Sigmoid colon (tissue), 7 donors: ENCODE measurements around the gene ZNF383. TPM values are rescaled to one million over a fixed set of nuclear protein-coding genes. Genes with fewer than 3 reads are reported as not detected.
"Not testable (repeated sequence)": the region's sequence is repeated elsewhere in the genome, so short reads cannot be mapped to it uniquely, and the experiment has no call there.

ENCODE experiments used
- DNase-seq: peaks from one replicate; pipeline ENCODE4 v3.0.0-alpha.2; 2019
- H3K27ac ChIP-seq, 4 donors: fragments of 200-600 bp; sonication (generic); one replicate each; pipeline ENCODE4 v1.5.1; 2016 to 2019; ENCODE audit warnings: mild to moderate bottlenecking in 1 of 4
- H3K27me3 ChIP-seq, 3 donors: fragments of 200-600 bp; sonication (generic); one replicate each; pipeline ENCODE4 v1.5.1; 2019; ENCODE audit warnings: mild to moderate bottlenecking in 1 of 3
- H3K36me3 ChIP-seq, 4 donors: fragments of 200-600 bp; sonication (generic); one replicate each; pipeline ENCODE4 v1.5.1; 2016 to 2019
- H3K4me1 ChIP-seq, 4 donors: fragments of 200-600 bp; sonication (generic); one replicate each; pipeline ENCODE4 v1.5.1; 2017 to 2019
- H3K4me3 ChIP-seq, 4 donors: fragments of 200-600 bp; sonication (generic); one replicate each; pipeline ENCODE4 v1.5.1; 2017 to 2019; ENCODE audit warnings: mild to moderate bottlenecking in 2 of 4, moderate library complexity in 1 of 4
- H3K9me3 ChIP-seq, 4 donors: fragments of 200-600 bp in 3 of 4; sonication (generic) in 3 of 4; one replicate each; pipeline versions ENCODE4 v1.5.1 to v1.6.1; 2013 to 2019
- WGBS, 2 donors: extraction: QIAGEN DNeasy Blood & Tissue Kit; methylation state at CpG; one replicate each; pipeline ENCODE4 v1.1.7; 2013; 5-methylcytosine and 5-hydroxymethylcytosine counted together
- intact Hi-C: fragments of 100-400 bp; cut with DNase I; formaldehyde crosslinking; loops from one replicate; pipeline ENCODE4 v1.15.1; 2023
- polyA plus RNA-seq, 3 donors: library from polyadenylated mRNA; stranded (reverse); fragments of 200-250 nt; gene quantifications; one replicate each; pipeline ENCODE4 v1.2.3, GENCODE V29; 2013
- total RNA-seq, 4 donors: library from RNA; depleted of rRNA; stranded (reverse); fragments of >200 nt; gene quantifications; one replicate each; pipeline ENCODE4 v1.1.0, GENCODE V29; 2016
- donor health status: healthy with polysubstance abuse.
- donor health status: Bipolar disorder and iron deficiency.
- donor health status: healthy.

Gene ZNF383
- total and polyA plus RNA-seq, 7 donors = 1.8 to 19.7 (median 10.9) TPM

DNA sequence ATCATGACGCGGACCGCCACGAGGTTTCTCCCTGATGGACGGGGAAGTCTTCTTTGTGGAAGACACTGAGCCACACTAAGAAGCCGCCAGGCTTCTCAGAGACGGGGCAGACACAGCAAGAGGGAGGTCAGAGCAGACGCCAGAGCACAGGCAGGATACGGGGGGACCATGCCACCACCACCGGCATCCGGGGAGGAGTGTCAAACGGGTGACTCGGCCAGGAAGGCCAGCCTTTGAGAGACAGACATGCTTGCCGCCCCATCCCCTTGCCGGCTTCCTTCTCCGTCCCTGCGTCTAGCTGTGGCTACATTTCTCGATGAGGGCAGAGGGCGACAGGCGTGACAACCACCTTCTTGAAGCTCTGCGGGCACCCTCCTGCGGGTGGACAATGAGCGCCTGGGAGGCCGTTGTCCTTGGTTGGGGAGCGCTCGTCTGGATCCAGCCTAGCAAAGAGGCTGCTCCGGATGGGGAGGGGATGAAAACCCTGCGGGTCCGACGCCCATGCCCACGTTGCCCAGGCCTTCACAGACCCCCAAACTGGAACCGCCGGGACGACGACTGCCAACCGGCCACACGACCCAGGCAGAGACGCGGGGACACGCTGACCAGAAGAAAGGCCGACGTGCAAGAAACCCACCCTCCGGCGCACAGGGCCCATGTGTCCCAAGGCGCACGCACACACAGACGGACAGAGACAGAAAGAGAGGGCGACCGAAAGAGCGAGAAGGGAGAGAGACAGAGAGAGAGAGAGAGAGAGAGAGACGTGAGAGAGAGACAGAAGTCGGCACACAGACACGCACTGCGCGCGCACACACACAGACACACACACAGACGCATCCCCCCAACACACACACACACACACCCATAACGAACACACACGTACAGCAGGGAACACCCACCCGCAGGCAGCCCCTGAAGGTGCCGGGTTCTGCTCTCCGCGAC is 75.3 kb downstream of the ZNF383 start:
- H3K4me1 ChIP-seq, H3K27ac ChIP-seq, H3K27me3 ChIP-seq, H3K4me3 ChIP-seq, intact Hi-C loops, H3K36me3 ChIP-seq: not testable (repeated sequence)
- peak; percentile 74 for DNase-seq
- H3K9me3 ChIP-seq = peaks cover 0 to 13% (median 5%) of the 10 kb centered on the region in 4 donors
- WGBS, 2 donors = 95 to 96% methylated on average over 48 to 50 of the region's 63 CpGs

DNA sequence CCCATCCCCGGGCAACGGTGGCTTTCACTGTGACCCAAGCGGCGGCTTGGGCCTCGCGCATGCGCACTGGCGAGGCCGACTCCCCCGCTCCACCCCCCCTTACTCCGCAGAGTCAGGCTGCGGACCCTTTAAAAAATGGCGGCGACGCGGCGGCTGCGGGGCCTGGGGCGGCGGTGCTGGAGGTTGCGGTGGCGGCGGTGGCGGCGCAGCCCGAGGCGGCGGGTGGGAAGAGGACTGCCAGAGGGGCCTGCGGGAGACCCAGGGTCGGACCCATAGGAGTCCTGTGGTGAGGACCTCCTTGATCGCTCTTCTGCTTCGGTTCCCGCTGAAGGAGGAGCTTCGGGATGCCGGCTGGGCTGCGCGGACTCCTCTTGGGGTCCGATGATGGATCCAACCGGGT is 76.2 kb downstream of the ZNF383 start:
- H3K36me3 ChIP-seq, H3K4me3 ChIP-seq, H3K27ac ChIP-seq, H3K27me3 ChIP-seq, intact Hi-C loops, H3K4me1 ChIP-seq: not testable (repeated sequence)
- 91 to 98% methylated on average over 20 of the region's 39 CpGs for WGBS, 2 donors
- peaks cover 0 to 11% (median 5%) of the 10 kb centered on the region in 4 donors for H3K9me3 ChIP-seq
- peak; percentile 55 for DNase-seq

Other genes with a start within 250 kb of the ZNF383 start
- 10 to 100 TPM in 3 of 4 donors, 1 to 10 TPM in 1; 8.4 to 18.6 (median 14.1) TPM for gene ZNF420, start 139.8 kb upstream of the ZNF383 start, total RNA-seq
- gene ZNF420, start 139.8 kb upstream of the ZNF383 start, polyA plus RNA-seq = 1 to 10 TPM; 1.2 to 4.2 (median 3.8) TPM
- 10 to 100 TPM in 1 of 4 donors, 1 to 10 TPM in 3; 3.9 to 13.7 (median 7.1) TPM for gene ZNF585A, start 45.5 kb upstream of the ZNF383 start, total RNA-seq
- 10 to 100 TPM; 12.6 to 33.3 (median 28.2) TPM for gene ZNF585A, start 45.5 kb upstream of the ZNF383 start, polyA plus RNA-seq
- 10 to 100 TPM; 18.6 to 31.4 (median 21.4) TPM for gene ZNF585B, start 7.7 kb upstream of the ZNF383 start, total RNA-seq
- gene ZNF585B, start 7.7 kb upstream of the ZNF383 start, polyA plus RNA-seq = 1 to 10 TPM; 2.4 to 7.4 (median 3.9) TPM
- 10 to 100 TPM in 2 of 4 donors, 1 to 10 TPM in 2; 6.1 to 13.8 (median 9.7) TPM for gene ZNF527, start 152.9 kb downstream of the ZNF383 start, total RNA-seq
- gene ZNF527, start 152.9 kb downstream of the ZNF383 start, polyA plus RNA-seq = 1 to 10 TPM; 1.6 to 3.1 (median 1.8) TPM
- 10 to 100 TPM in 1 of 4 donors, 1 to 10 TPM in 3; 4.7 to 10.7 (median 5.9) TPM for gene ZNF569, start 249.2 kb downstream of the ZNF383 start, total RNA-seq
- gene ZNF569, start 249.2 kb downstream of the ZNF383 start, polyA plus RNA-seq = 1 to 10 TPM in 1 of 3 donors, under 1 TPM in 2; 0.46 to 1.5 (median 0.60) TPM